Measurements from ENCODE around the gene SELENOP.

SELENOP gene

GRCh38 chr5:42767491-42768105 is 44.1 kb downstream of the SELENOP start:
- H3K9me3 ChIP-seq (ENCODE audit: low read length) = no peaks in the 10 kb centered on the region
- no peaks in the 10 kb centered on the region for H3K4me1 ChIP-seq (ENCODE audit: insufficient read depth, low read length)
- no peaks in the 10 kb centered on the region for H3K27me3 ChIP-seq (ENCODE audit: insufficient read depth, low read length)

DNA sequence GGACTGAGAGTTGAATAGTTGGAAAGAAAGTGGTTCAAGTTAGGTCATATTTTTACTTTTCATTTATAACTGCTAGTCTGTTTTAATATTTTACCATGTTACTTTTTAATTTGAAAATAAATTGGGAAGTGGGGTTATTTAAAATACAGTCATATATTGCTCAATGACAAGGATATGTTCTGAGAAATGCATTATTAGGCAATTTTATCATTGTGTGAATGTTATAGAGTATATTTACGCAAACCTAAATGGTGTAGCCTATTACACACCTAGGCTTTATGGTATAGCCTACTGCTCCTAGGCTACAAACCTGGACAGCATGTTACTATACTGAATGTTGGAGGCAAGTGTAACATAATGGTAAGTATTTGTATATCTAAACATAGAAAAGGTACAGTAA is 49.9 kb downstream of the SELENOP start:
- Histone ChIP-seq H3K4me3 (ENCODE audit: low read length) (no peak overlapping the region), H3K27me3 (ENCODE audit: insufficient read depth, low read length) (no peaks in the 10 kb centered on the region), H3K9me3 (ENCODE audit: low read length) (no peaks in the 10 kb centered on the region), H2AFZ (ENCODE audit: low read depth, low read length) (no peak overlapping the region), H3K36me3 (ENCODE audit: insufficient read depth, low read length) (no peaks in the 10 kb centered on the region), H3K4me1 (ENCODE audit: insufficient read depth, low read length) (no peaks in the 10 kb centered on the region)

More at GRCh38 chr5:42767491-42768105, 44.1 kb downstream of the SELENOP start:
- Histone ChIP-seq H3K4me3 (ENCODE audit: low read length) (no peak overlapping the region), H2AFZ (ENCODE audit: low read depth, low read length) (no peak overlapping the region), H3K36me3 (ENCODE audit: insufficient read depth, low read length) (no peaks in the 10 kb centered on the region)

GRCh38 chr5:42760426-42760825 is 51.3 kb downstream of the SELENOP start:
- no peaks in the 10 kb centered on the region for H3K9me3 ChIP-seq (ENCODE audit: low read length)
- no peaks in the 10 kb centered on the region for H3K27me3 ChIP-seq (ENCODE audit: insufficient read depth, low read length)
- H3K36me3 ChIP-seq (ENCODE audit: insufficient read depth, low read length) = no peaks in the 10 kb centered on the region
- H3K4me3 ChIP-seq (ENCODE audit: low read length) = no peak overlapping the region
- no peaks in the 10 kb centered on the region for H3K4me1 ChIP-seq (ENCODE audit: insufficient read depth, low read length)
- no peak overlapping the region for H2AFZ ChIP-seq (ENCODE audit: low read depth, low read length)

- no peak overlapping the region for H2AFZ ChIP-seq (ENCODE audit: low read depth, low read length)
- no peaks in the 10 kb centered on the region for H3K4me1 ChIP-seq (ENCODE audit: insufficient read depth, low read length)
- no peak overlapping the region for H3K4me3 ChIP-seq (ENCODE audit: low read length)
- no peaks in the 10 kb centered on the region for H3K36me3 ChIP-seq (ENCODE audit: insufficient read depth, low read length)
- no peaks in the 10 kb centered on the region for H3K9me3 ChIP-seq (ENCODE audit: low read length)
- H3K27me3 ChIP-seq (ENCODE audit: insufficient read depth, low read length) = no peaks in the 10 kb centered on the region
Measured at GRCh38 chr5:42759456-42759855, 52.2 kb downstream of the SELENOP start.

DNA sequence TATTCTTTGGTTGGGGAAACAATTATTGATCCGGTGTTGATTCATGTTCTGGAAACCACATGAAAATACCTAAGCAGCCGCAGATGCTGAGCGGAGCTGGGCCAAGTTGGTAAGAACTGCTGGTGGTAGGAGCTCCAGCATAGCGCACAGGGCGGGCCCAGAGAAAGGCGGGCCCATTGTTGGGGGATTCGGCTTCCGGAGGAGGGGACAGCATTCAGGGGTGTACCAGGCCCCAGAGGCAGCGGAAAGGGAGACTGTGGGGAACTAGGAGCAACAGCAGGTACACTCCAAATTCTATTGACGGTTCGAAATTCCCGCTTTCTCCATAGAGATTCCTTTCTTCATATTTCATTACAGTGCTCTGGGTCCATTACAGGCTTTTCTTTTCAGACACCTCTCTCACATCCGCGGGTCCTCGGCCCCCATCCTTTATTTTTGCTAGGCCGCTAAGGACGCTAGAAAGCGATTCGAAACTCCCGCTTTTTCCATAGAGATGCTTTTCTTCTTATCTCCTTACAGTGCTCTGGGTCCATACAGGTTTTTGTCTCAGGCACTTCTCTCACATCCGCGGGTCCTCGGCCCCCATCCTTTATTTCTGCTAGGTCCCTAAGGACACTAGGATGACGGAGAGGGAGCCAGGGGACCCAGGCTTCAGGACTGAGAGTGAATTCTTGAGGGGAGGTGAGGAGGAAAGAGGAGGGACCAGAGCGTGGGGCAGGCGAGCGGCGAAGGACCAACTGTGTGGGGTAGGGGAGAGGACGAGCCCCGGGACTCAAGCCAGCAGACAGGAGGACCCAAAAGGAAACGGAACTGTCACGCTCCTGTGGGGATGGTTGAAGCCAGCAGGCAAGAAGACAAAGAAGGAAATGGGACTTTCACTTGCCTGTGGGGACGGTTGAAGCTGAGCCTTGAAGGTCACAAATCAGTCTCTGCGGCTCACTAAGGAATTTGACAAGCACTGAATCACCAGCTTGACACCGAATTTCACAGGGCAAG is 54.8 kb downstream of the SELENOP start, which contains the start of gene CCDC152:
CCDC152 (plus strand) TSS at position 213 of the 996 bp plus-strand sequence. CDS start 2,304 bp downstream, outside the sequence.
- Histone ChIP-seq H3K4me1 (ENCODE audit: insufficient read depth, low read length) (no peaks in the 10 kb centered on the region), H3K9me3 (ENCODE audit: low read length) (no peaks in the 10 kb centered on the region), H3K4me3 (ENCODE audit: low read length) (peak within 1 kb of the TSS; percentile 39), H3K27me3 (ENCODE audit: insufficient read depth, low read length) (no peaks in the 10 kb centered on the region), H3K36me3 (ENCODE audit: insufficient read depth, low read length) (no peaks in the 10 kb centered on the region), H2AFZ (ENCODE audit: low read depth, low read length) (no peak within 1 kb of the TSS)

- no peaks in the 10 kb centered on the region for H3K36me3 ChIP-seq (ENCODE audit: insufficient read depth, low read length)
- no peak overlapping the region for H3K4me3 ChIP-seq (ENCODE audit: low read length)
- no peaks in the 10 kb centered on the region for H3K4me1 ChIP-seq (ENCODE audit: insufficient read depth, low read length)
- H3K27me3 ChIP-seq (ENCODE audit: insufficient read depth, low read length) = no peaks in the 10 kb centered on the region
- H3K9me3 ChIP-seq (ENCODE audit: low read length) = no peaks in the 10 kb centered on the region
- no peak overlapping the region for H2AFZ ChIP-seq (ENCODE audit: low read depth, low read length)
Measured at GRCh38 chr5:42753099-42753498, 58.6 kb downstream of the SELENOP start.

DNA sequence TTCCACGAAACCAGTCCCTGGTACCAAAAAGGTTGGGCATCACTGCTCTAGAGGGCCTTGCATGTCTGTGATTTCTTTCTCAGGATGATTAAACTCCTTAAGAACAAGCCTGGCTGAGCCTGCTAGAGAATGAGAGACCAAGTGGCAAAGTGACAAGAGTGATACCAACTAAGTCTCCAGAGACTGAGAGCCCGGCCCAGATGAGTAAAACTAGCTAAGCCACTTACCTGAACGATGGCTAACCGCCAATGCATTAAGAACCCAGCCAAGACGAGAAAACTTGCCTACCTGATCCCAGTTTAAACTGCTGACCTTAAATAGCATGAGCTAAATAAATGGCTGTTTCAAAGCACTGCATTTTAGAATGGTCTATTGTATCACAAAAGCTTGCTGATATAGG is 60.6 kb downstream of the SELENOP start:
- Histone ChIP-seq H3K9me3 (ENCODE audit: low read length) (no peaks in the 10 kb centered on the region), H3K36me3 (ENCODE audit: insufficient read depth, low read length) (no peaks in the 10 kb centered on the region), H3K4me3 (ENCODE audit: low read length) (no peak overlapping the region), H3K4me1 (ENCODE audit: insufficient read depth, low read length) (no peaks in the 10 kb centered on the region), H3K27me3 (ENCODE audit: insufficient read depth, low read length) (no peaks in the 10 kb centered on the region), H2AFZ (ENCODE audit: low read depth, low read length) (no peak overlapping the region)

- H3K4me1 ChIP-seq (ENCODE audit: insufficient read depth, low read length) = no peaks in the 10 kb centered on the region
- H3K27me3 ChIP-seq (ENCODE audit: insufficient read depth, low read length) = no peaks in the 10 kb centered on the region
- no peak overlapping the region for H2AFZ ChIP-seq (ENCODE audit: low read depth, low read length)
- no peaks in the 10 kb centered on the region for H3K9me3 ChIP-seq (ENCODE audit: low read length)
- H3K36me3 ChIP-seq (ENCODE audit: insufficient read depth, low read length) = no peaks in the 10 kb centered on the region
- H3K4me3 ChIP-seq (ENCODE audit: low read length) = no peak overlapping the region
Measured at GRCh38 chr5:42750507-42750906, 61.2 kb downstream of the SELENOP start.
